Measurements from ENCODE around the gene GGT5. TPM values are rescaled to one million over a fixed set of nuclear protein-coding genes. Genes with fewer than 3 reads are reported as not detected.

GGT5 gene
- total and polyA plus RNA-seq, 2 of the 13 experiments (the other 11 are each of a cell fraction or from before 2014, with no cell fraction given): 0.69 to 3.1 TPM

DNA sequence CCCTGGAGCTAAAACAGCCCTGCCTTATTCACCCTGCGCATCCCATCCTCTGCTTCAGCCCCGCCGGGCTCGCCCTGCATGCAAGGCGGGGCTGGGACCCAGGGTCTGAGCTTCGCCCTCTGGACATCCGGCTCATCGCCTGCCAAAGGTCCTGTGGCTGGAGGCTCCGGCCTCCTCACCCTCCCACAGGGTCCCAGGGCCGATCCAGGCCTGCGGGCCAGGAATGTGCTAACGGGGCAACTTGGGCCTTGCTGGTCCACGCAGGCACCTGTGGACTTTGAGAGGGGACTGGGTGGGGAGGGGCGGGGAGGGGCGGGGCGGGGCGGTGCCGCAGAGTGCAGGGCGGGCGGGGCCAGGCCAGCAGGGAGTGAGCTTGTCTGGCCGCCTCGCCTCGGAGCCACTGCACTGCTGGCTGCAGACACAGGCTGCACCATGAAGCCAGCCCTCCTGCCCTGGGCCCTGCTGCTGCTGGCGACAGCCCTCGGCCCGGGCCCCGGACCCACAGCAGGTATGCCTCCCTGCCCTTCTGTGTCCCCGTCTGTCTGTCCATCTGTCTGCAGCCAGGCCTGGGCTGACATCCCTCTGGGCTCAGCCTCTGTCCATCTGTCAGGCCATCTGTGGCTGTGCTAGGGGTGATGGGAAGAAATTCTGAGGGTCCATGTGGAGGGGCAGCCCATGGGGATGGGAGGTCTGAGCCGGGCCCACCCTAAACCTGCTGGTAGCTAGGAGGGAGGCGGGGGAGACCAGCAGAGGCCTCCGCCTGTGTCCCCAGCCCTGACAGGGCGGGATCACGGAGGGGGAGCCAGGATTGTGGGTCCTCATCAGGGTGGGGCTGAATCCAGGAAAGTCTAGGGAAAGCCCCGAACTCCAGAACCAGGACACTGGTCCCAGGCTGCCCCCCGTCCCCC, 63.5 kb downstream of the GGT5 start, which contains the start of gene SUSD2:
SUSD2 (plus strand) TSS at position 400 of the 908 bp plus-strand sequence; CDS start at position 433, 33 bp downstream.
- Histone ChIP-seq H3K4me2 (ENCODE audit: low read depth, low read length) (peak within 1 kb of the TSS; percentile 98), H3K27ac (ENCODE audit: extremely low read length, insufficient read depth, low read length) (peak within 1 kb of the TSS; percentile 55), H3K36me3 (replicated peaks in 1 of 2; ENCODE audit: control insufficient read depth in 1 of 2, insufficient read depth in 2 of 2, low read length in 2 of 2) (peaks cover 1 to 5% of the 10 kb centered on the region in 2 experiments; a peak in 2 of 5 replicates), H3K9me3 (ENCODE audit: low read length) (no peaks in the 10 kb centered on the region), H3K9ac (ENCODE audit: insufficient read depth, low read depth, low read length) (peak within 1 kb of the TSS; percentile 52; the same call in 1 of the 2 replicates), H2AFZ (ENCODE audit: low read length) (no peak within 1 kb of the TSS), H3K4me1 (ENCODE audit: insufficient read depth, low read length) (peaks cover 23% of the 10 kb centered on the region), H3K4me3 (replicated peaks in 1 of 3; ENCODE audit: insufficient read depth in 1 of 3, low read depth in 2 of 3, low read length in 3 of 3) (peak within 1 kb of the TSS; percentile 25 to 74 (median 49)), H3K79me2 (ENCODE audit: insufficient read depth, low read length) (no peaks in the 10 kb centered on the region), H3K27me3 (ENCODE audit: control insufficient read depth in 1 of 2, insufficient read depth in 2 of 2, low read length in 2 of 2) (no peaks in the 10 kb centered on the region), H4K20me1 (ENCODE audit: insufficient read depth, low read length) (no peaks in the 10 kb centered on the region)
- peak; percentile 76 for DNase-seq (ENCODE audit: low spot score)
- intact Hi-C loops (cut with micrococcal nuclease; ENCODE audit: unreplicated experiment) (no loop called here), in situ Hi-C loops (cut with HindIII; ENCODE audit: extremely low pct_ligation_motif_present, low pct_unique_long_range_greater_than_20kb) (no loop called here)
- WGBS (ENCODE audit: low lambda C conversion rate): 3% methylated on average over 4 of the region's 35 CpGs
- POLR2A ChIA-PET: interaction anchor here (0.7 to 2.2 kb wide), 8 partner anchors 8 to 374 kb away, joined by 3 to 10 read pairs (median 3); partner anchors contain the start of gene MIF
- CTCF ChIA-PET (ENCODE audit: low intra/inter-chr PET ratio, low total read pairs): no interaction called here
- peak; percentile 83 for ATAC-seq
- no TSS peak for BruUV-seq (replicated peaks)
- FAIRE-seq: peak; percentile 53
- TF ChIP-seq, protein P1, sequence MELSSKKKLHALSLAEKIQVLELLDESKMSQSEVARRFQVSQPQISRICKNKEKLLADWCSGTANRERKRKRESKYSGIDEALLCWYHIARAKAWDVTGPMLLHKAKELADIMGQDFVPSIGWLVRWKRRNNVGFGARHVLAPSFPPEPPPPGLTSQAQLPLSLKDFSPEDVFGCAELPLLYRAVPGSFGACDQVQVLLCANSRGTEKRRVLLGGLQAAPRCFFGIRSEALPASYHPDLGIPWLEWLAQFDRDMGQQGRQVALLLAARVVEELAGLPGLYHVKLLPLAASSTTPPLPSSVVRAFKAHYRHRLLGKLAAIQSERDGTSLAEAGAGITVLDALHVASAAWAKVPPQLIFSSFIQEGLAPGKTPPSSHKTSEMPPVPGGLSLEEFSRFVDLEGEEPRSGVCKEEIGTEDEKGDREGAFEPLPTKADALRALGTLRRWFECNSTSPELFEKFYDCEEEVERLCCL (CRISPR knock-in tag; IDR thresholded peaks at IDR 0.05; ENCODE audit: borderline replicate concordance): no peak
- peak; percentile 40; the same call in 1 of the 2 replicates for TF ChIP-seq MAZ (IDR thresholded peaks at IDR 0.05; ENCODE audit: borderline replicate concordance, low read depth, low read length)
- TF ChIP-seq MAZ (CRISPR knock-in tag; IDR thresholded peaks at IDR 0.05; ENCODE audit: low read depth): no peak
- peak; percentile 81; the same call in 1 of the 2 replicates for TF ChIP-seq KLF12 (CRISPR knock-in tag; IDR thresholded peaks at IDR 0.05; ENCODE audit: borderline replicate concordance)
- TF ChIP-seq NRL (CRISPR knock-in tag; IDR thresholded peaks at IDR 0.05; ENCODE audit: borderline replicate concordance): peak; percentile 69; the same call in 1 of the 2 replicates
- peak; percentile 67; the same call in 1 of the 2 replicates for TF ChIP-seq ZBTB7B (CRISPR knock-in tag; IDR thresholded peaks at IDR 0.05)
- TF ChIP-seq DMAP1 (CRISPR knock-in tag; IDR thresholded peaks at IDR 0.05): peak; percentile 72
- 0 out of 2 replicates have a peak, but pooled peaks have one; percentile 59 for TF ChIP-seq HNRNPL (IDR thresholded peaks at IDR 0.05; ENCODE audit: low read depth, low read length)
- TF ChIP-seq POLR2G (IDR thresholded peaks at IDR 0.05; ENCODE audit: low read depth, low read length): peak; percentile 42; the same call in 1 of the 2 replicates
- TF ChIP-seq, protein P2, sequence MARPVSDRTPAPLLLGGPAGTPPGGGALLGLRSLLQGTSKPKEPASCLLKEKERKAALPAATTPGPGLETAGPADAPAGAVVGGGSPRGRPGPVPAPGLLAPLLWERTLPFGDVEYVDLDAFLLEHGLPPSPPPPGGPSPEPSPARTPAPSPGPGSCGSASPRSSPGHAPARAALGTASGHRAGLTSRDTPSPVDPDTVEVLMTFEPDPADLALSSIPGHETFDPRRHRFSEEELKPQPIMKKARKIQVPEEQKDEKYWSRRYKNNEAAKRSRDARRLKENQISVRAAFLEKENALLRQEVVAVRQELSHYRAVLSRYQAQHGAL (CRISPR knock-in tag; IDR thresholded peaks at IDR 0.05; ENCODE audit: not compliant biosample characterization): peak; percentile 38
- TF ChIP-seq, protein P3, sequence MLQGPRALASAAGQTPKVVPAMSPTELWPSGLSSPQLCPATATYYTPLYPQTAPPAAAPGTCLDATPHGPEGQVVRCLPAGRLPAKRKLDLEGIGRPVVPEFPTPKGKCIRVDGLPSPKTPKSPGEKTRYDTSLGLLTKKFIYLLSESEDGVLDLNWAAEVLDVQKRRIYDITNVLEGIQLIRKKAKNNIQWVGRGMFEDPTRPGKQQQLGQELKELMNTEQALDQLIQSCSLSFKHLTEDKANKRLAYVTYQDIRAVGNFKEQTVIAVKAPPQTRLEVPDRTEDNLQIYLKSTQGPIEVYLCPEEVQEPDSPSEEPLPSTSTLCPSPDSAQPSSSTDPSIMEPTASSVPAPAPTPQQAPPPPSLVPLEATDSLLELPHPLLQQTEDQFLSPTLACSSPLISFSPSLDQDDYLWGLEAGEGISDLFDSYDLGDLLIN (CRISPR knock-in tag; IDR thresholded peaks at IDR 0.05; ENCODE audit: borderline replicate concordance): 0 out of 2 replicates have a peak, but pooled peaks have one; percentile 38
- peak; percentile 76 for TF ChIP-seq HNRNPK (IDR thresholded peaks at IDR 0.05; ENCODE audit: low read depth, low read length, poor library complexity, severe bottlenecking)
- TF ChIP-seq, protein P4, sequence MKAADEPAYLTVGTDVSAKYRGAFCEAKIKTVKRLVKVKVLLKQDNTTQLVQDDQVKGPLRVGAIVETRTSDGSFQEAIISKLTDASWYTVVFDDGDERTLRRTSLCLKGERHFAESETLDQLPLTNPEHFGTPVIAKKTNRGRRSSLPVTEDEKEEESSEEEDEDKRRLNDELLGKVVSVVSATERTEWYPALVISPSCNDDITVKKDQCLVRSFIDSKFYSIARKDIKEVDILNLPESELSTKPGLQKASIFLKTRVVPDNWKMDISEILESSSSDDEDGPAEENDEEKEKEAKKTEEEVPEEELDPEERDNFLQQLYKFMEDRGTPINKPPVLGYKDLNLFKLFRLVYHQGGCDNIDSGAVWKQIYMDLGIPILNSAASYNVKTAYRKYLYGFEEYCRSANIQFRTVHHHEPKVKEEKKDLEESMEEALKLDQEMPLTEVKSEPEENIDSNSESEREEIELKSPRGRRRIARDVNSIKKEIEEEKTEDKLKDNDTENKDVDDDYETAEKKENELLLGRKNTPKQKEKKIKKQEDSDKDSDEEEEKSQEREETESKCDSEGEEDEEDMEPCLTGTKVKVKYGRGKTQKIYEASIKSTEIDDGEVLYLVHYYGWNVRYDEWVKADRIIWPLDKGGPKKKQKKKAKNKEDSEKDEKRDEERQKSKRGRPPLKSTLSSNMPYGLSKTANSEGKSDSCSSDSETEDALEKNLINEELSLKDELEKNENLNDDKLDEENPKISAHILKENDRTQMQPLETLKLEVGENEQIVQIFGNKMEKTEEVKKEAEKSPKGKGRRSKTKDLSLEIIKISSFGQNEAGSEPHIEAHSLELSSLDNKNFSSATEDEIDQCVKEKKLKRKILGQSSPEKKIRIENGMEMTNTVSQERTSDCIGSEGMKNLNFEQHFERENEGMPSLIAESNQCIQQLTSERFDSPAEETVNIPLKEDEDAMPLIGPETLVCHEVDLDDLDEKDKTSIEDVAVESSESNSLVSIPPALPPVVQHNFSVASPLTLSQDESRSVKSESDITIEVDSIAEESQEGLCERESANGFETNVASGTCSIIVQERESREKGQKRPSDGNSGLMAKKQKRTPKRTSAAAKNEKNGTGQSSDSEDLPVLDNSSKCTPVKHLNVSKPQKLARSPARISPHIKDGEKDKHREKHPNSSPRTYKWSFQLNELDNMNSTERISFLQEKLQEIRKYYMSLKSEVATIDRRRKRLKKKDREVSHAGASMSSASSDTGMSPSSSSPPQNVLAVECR (CRISPR knock-in tag; IDR thresholded peaks at IDR 0.05; ENCODE audit: borderline replicate concordance): peak; percentile 34; the same call in 1 of the 2 replicates

All from HepG2 (cell line).